Right lobe of liver (tissue), 4 donors: ENCODE results near the gene RUSF1.

ENCODE experiments used
- POLR2A ChIP-seq: fragments of 450-650 bp; IDR thresholded peaks from one replicate; pipeline ENCODE4 v1.6.1; 2017; ENCODE audit warnings: antibody characterized with exemption, mild to moderate bottlenecking
- TF ChIP-seq, protein P1 (sequence below), 4 donors: fragments of 200-600 bp in 3 of 4; fragments of 450-650 bp in 1 of 4; IDR thresholded peaks; one replicate each; pipeline versions ENCODE4 v1.5.1 to v1.8.0; 2016 to 2022; ENCODE audit warnings: antibody characterized with exemption in 4 of 4, mild to moderate bottlenecking in 2 of 4
- donor health status: DM: no; HTN: no; CAD: no.
- donor health status: DM: no; HTN: no; CAD: no.
- donor health status: DM: no; HTN: yes; CAD: no.

DNA sequence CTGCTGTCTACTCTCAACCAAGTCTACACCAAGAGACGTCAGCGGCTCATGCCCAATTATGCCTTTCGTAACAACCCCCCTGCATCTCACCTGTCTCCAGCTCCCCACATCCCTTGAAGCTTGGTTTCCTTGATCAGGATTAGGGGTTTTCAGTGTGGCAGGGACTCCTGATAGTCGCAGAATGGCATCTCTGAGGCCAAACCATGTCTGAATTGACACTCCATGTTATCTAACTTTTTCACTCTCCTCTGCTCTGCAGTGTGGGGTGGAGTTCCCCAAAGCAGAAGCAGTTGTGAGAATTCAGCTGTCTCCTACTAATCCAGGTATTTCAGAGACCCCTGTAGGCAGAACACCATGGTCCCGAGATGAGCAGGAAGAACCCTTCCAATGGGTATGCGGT is 13.9 kb upstream of the RUSF1 start:
- TF ChIP-seq, protein P1, sequence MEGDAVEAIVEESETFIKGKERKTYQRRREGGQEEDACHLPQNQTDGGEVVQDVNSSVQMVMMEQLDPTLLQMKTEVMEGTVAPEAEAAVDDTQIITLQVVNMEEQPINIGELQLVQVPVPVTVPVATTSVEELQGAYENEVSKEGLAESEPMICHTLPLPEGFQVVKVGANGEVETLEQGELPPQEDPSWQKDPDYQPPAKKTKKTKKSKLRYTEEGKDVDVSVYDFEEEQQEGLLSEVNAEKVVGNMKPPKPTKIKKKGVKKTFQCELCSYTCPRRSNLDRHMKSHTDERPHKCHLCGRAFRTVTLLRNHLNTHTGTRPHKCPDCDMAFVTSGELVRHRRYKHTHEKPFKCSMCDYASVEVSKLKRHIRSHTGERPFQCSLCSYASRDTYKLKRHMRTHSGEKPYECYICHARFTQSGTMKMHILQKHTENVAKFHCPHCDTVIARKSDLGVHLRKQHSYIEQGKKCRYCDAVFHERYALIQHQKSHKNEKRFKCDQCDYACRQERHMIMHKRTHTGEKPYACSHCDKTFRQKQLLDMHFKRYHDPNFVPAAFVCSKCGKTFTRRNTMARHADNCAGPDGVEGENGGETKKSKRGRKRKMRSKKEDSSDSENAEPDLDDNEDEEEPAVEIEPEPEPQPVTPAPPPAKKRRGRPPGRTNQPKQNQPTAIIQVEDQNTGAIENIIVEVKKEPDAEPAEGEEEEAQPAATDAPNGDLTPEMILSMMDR (IDR thresholded peaks at IDR 0.05) = no peak
- TF ChIP-seq POLR2A = no peak
